ENCODE measurements around the gene EPB42. TPM values are rescaled to one million over a fixed set of nuclear protein-coding genes. Genes with fewer than 3 reads are reported as not detected.
"Not testable (repeated sequence)": the region's sequence is repeated elsewhere in the genome, so short reads cannot be mapped to it uniquely, and the experiment has no call there.

Gene EPB42
- total and polyA plus RNA-seq, 4 donors, result 0.60 TPM; not detected in 3

- intact Hi-C loops (cut with DNase I), result no loop called here
- H3K27ac ChIP-seq (ENCODE audit: low read depth in 1 of 2, low read length in 2 of 2), result no peak overlapping the region
Observed at GRCh38 chr15:43199945-43200488, 20.8 kb downstream of the EPB42 start.

DNA sequence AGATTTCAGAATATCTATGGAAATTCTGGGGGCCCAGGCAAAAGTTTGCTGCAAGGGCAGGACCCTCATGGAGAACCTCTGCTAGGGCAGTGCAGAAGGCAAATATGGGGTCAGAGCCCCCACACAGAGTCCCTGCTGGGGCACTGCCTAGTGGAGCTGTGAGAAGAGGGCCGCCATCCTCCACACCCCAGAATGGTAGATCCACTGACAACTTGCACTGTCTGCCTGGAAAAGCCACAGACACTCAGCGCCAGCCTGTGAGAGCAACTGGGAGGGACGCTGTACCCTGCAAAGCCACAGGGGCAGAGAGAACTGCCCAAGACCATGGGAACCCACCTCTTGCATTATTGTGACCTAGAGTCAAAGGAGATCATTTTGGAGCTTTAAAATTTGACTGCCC, 21.8 kb downstream of the EPB42 start:
- no peak for DNase-seq
- no peak for ATAC-seq (ENCODE audit: low FRiP score)
- Histone ChIP-seq H3K27me3 (ENCODE audit: control insufficient read depth in 1 of 2, insufficient read depth in 2 of 2, low read length in 1 of 2) (no peaks in the 10 kb centered on the region), H3K36me3 (ENCODE audit: control insufficient read depth in 1 of 2, insufficient read depth in 2 of 2, low read length in 1 of 2) (peaks cover 0 to 5% of the 10 kb centered on the region in 2 donors), H3K27ac (ENCODE audit: low read depth in 1 of 2, low read length in 2 of 2) (no peak overlapping the region), H3K4me1 (ENCODE audit: control insufficient read depth in 1 of 2, insufficient read depth in 2 of 2, low read length in 2 of 2) (no peaks in the 10 kb centered on the region), H3K4me3 (ENCODE audit: low read length in 2 of 2) (no peak overlapping the region), H3K9me3 (ENCODE audit: control insufficient read depth, low read length) (no peaks in the 10 kb centered on the region)
- intact Hi-C loops (cut with DNase I), result no loop called here
- WGBS, 2 donors, result 91 to 96% methylated on average over 3 of the region's 3 CpGs

More at GRCh38 chr15:43199945-43200488, 20.8 kb downstream of the EPB42 start:
- Histone ChIP-seq H3K27me3 (ENCODE audit: control insufficient read depth in 1 of 2, insufficient read depth in 2 of 2, low read length in 1 of 2) (no peaks in the 10 kb centered on the region), H3K4me3 (ENCODE audit: low read length in 2 of 2) (no peak overlapping the region), H3K9me3 (ENCODE audit: control insufficient read depth, low read length) (no peaks in the 10 kb centered on the region), H3K36me3 (ENCODE audit: control insufficient read depth in 1 of 2, insufficient read depth in 2 of 2, low read length in 1 of 2) (peaks cover 0 to 5% of the 10 kb centered on the region in 2 donors), H3K4me1 (ENCODE audit: control insufficient read depth in 1 of 2, insufficient read depth in 2 of 2, low read length in 2 of 2) (no peaks in the 10 kb centered on the region)
- WGBS, 2 donors, result 85 to 89% methylated on average over 3 of the region's 3 CpGs
- no peak for DNase-seq
- no peak for ATAC-seq (ENCODE audit: low FRiP score)

GRCh38 chr15:43198556-43198955, 22.3 kb downstream of the EPB42 start:
- H3K36me3 ChIP-seq (ENCODE audit: control insufficient read depth in 1 of 2, insufficient read depth in 2 of 2, low read length in 1 of 2); ATAC-seq (ENCODE audit: low FRiP score); H3K4me1 ChIP-seq (ENCODE audit: control insufficient read depth in 1 of 2, insufficient read depth in 2 of 2, low read length in 2 of 2); H3K27me3 ChIP-seq (ENCODE audit: control insufficient read depth in 1 of 2, insufficient read depth in 2 of 2, low read length in 1 of 2); DNase-seq; intact Hi-C loops (cut with DNase I); H3K4me3 ChIP-seq (ENCODE audit: low read length in 2 of 2); H3K9me3 ChIP-seq (ENCODE audit: control insufficient read depth, low read length); H3K27ac ChIP-seq (ENCODE audit: low read depth in 1 of 2, low read length in 2 of 2): not testable (repeated sequence)
- 96 to 97% methylated on average over 4 of the region's 4 CpGs for WGBS, 2 donors

DNA sequence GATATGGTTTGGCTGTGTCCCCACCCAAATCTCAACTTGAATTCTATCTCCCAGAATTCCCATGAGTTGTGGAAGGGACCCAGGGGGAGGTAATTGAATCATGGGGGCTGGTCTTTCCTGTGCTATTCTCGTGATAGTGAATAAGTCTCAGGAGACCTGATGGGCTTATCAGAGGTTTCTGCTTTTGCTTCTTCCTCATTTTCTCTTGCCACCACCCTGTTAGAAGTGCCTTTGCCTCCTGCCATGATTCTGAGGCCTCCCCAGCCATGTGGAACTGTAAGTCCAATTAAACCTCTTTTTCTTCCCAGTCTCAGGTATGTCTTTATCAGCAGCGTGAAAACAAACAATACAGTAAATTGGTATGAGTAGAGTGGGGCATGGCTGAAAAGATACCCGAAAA, 23.0 kb downstream of the EPB42 start:
- WGBS, 2 donors, result 89 to 91% methylated on average over 3 of the region's 3 CpGs
- H3K9me3 ChIP-seq (ENCODE audit: control insufficient read depth, low read length); H3K27ac ChIP-seq (ENCODE audit: low read depth in 1 of 2, low read length in 2 of 2); H3K36me3 ChIP-seq (ENCODE audit: control insufficient read depth in 1 of 2, insufficient read depth in 2 of 2, low read length in 1 of 2); ATAC-seq (ENCODE audit: low FRiP score); intact Hi-C loops (cut with DNase I); H3K27me3 ChIP-seq (ENCODE audit: control insufficient read depth in 1 of 2, insufficient read depth in 2 of 2, low read length in 1 of 2); H3K4me3 ChIP-seq (ENCODE audit: low read length in 2 of 2); DNase-seq; H3K4me1 ChIP-seq (ENCODE audit: control insufficient read depth in 1 of 2, insufficient read depth in 2 of 2, low read length in 2 of 2): not testable (repeated sequence)

DNA sequence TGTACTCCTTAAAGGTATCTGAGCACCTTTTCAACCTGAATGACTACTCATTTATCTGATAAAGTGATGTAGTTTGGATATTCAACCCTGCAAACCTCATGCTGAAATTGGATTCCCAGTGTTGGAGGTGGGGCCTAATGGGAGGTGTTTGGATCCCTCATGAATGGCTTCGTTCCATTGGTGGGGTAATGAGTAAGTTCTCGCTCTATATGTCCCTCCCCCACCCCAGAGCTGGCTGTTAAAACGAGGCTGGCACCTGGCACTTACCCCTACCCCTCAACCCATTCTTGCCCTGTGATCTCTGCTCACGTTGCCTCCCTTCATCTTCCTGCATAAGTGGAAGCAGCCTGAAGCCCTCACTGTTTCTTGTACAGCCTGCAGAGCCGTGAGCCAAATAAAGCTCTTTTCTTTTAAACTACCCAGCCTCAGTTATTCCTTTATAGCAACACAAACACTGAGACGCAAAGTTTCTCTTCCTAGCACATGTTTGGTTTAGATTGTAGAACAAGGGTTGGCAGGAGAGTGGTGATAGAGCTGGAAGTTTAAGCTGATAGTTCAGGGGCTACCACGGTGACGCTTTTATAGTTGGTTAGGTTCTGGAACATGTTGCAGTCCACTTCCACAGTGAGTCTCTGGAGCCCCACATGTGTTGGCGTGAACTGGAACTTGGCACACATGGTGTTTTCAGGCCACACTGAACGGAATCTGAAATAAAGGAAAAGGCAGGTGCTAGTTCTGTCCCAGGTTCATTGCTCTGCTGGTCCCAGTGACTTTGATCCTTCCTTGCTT, 23.9 kb downstream of the EPB42 start:
- Histone ChIP-seq H3K4me1 (ENCODE audit: control insufficient read depth in 1 of 2, insufficient read depth in 2 of 2, low read length in 2 of 2) (no peaks in the 10 kb centered on the region), H3K27me3 (ENCODE audit: control insufficient read depth in 1 of 2, insufficient read depth in 2 of 2, low read length in 1 of 2) (no peaks in the 10 kb centered on the region), H3K9me3 (ENCODE audit: control insufficient read depth, low read length) (no peaks in the 10 kb centered on the region), H3K36me3 (ENCODE audit: control insufficient read depth in 1 of 2, insufficient read depth in 2 of 2, low read length in 1 of 2) (peaks cover 2 to 9% of the 10 kb centered on the region in 2 donors), H3K27ac (ENCODE audit: low read depth in 1 of 2, low read length in 2 of 2) (no peak overlapping the region), H3K4me3 (ENCODE audit: low read length in 2 of 2) (no peak overlapping the region)
- WGBS, 2 donors, result 55 to 56% methylated on average over 10 of the region's 10 CpGs
- intact Hi-C loops (cut with DNase I), result no loop called here
- no peak for DNase-seq
- no peak for ATAC-seq (ENCODE audit: low FRiP score)

DNA sequence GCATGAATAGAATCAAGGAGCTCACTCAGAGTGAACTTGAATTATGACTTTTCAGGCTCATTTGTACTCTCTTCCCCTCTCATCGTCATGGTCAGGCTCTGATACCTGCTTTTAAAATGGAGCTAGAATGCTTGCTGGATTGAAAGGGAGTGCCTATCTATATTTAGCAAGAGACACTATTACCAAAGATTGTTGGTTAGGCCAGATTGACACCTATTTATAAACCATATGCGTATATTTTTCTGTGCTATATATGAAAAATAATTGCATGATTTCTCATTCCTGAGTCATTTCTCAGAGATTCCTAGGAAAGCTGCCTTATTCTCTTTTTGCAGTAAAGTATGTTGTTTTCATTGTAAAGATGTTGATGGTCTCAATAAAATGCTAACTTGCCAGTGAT, 26.0 kb downstream of the EPB42 start:
- Histone ChIP-seq H3K27ac (ENCODE audit: low read depth in 1 of 2, low read length in 2 of 2) (no peak overlapping the region), H3K4me1 (ENCODE audit: control insufficient read depth in 1 of 2, insufficient read depth in 2 of 2, low read length in 2 of 2) (no peaks in the 10 kb centered on the region), H3K4me3 (ENCODE audit: low read length in 2 of 2) (no peak overlapping the region), H3K27me3 (ENCODE audit: control insufficient read depth in 1 of 2, insufficient read depth in 2 of 2, low read length in 1 of 2) (no peaks in the 10 kb centered on the region), H3K9me3 (ENCODE audit: control insufficient read depth, low read length) (no peaks in the 10 kb centered on the region), H3K36me3 (ENCODE audit: control insufficient read depth in 1 of 2, insufficient read depth in 2 of 2, low read length in 1 of 2) (peaks cover 8 to 11% of the 10 kb centered on the region in 2 donors)
- ATAC-seq (ENCODE audit: low FRiP score), result no peak
- WGBS, 2 donors, result 62 to 69% methylated on average over 2 of the region's 2 CpGs
- intact Hi-C loops (cut with DNase I), result no loop called here
- DNase-seq, result no peak

DNA sequence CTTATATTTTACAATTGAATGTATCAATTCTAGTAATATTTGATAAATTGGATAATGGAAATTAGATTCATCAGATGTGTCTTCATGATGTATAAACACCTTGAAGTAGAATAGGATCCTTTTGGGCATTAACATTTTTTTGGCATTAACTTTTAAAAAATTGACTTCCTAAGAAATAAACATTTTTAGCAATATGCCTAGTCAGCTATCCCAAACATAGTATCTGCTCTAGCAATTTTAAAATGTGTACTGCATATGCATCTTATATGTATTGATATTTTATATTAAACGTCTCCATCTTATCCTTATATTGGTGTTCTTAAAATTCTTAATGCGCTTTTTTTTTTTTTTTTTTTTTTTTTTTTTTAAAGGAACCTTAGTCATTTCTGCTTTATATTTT, 27.1 kb downstream of the EPB42 start:
- DNase-seq (no peak), ATAC-seq (ENCODE audit: low FRiP score) (no peak)
- intact Hi-C loops (cut with DNase I), result no loop called here
- no peak overlapping the region for H3K4me3 ChIP-seq (ENCODE audit: low read length in 2 of 2)
- no peaks in the 10 kb centered on the region for H3K4me1 ChIP-seq (ENCODE audit: control insufficient read depth in 1 of 2, insufficient read depth in 2 of 2, low read length in 2 of 2)
- H3K36me3 ChIP-seq (ENCODE audit: control insufficient read depth in 1 of 2, insufficient read depth in 2 of 2, low read length in 1 of 2), result peaks cover 10 to 14% of the 10 kb centered on the region in 2 donors
- no peaks in the 10 kb centered on the region for H3K27me3 ChIP-seq (ENCODE audit: control insufficient read depth in 1 of 2, insufficient read depth in 2 of 2, low read length in 1 of 2)
- H3K27ac ChIP-seq (ENCODE audit: low read depth in 1 of 2, low read length in 2 of 2), result no peak overlapping the region
- H3K9me3 ChIP-seq (ENCODE audit: control insufficient read depth, low read length), result no peaks in the 10 kb centered on the region
- 81 to 88% methylated on average over 2 of the region's 2 CpGs for WGBS, 2 donors

- 89 to 90% methylated on average over 1 of the region's 1 CpG for WGBS, 2 donors
- DNase-seq (no peak), ATAC-seq (ENCODE audit: low FRiP score) (no peak)
- intact Hi-C loops (cut with DNase I), result no loop called here
- Histone ChIP-seq H3K27ac (ENCODE audit: low read depth in 1 of 2, low read length in 2 of 2) (no peak overlapping the region), H3K27me3 (ENCODE audit: control insufficient read depth in 1 of 2, insufficient read depth in 2 of 2, low read length in 1 of 2) (no peaks in the 10 kb centered on the region), H3K4me1 (ENCODE audit: control insufficient read depth in 1 of 2, insufficient read depth in 2 of 2, low read length in 2 of 2) (no peaks in the 10 kb centered on the region), H3K9me3 (ENCODE audit: control insufficient read depth, low read length) (no peaks in the 10 kb centered on the region), H3K4me3 (ENCODE audit: low read length in 2 of 2) (no peak overlapping the region), H3K36me3 (ENCODE audit: control insufficient read depth in 1 of 2, insufficient read depth in 2 of 2, low read length in 1 of 2) (peaks cover 9 to 10% of the 10 kb centered on the region in 2 donors)
Observed at GRCh38 chr15:43190178-43190577, 30.6 kb downstream of the EPB42 start.

GRCh38 chr15:43189296-43189695, 31.5 kb downstream of the EPB42 start:
- no peaks in the 10 kb centered on the region for H3K27me3 ChIP-seq (ENCODE audit: control insufficient read depth in 1 of 2, insufficient read depth in 2 of 2, low read length in 1 of 2)
- no peak for ATAC-seq (ENCODE audit: low FRiP score)
- H3K4me1 ChIP-seq (ENCODE audit: control insufficient read depth in 1 of 2, insufficient read depth in 2 of 2, low read length in 2 of 2), result no peaks in the 10 kb centered on the region
- 76 to 81% methylated on average over 2 of the region's 2 CpGs for WGBS, 2 donors
- no peak overlapping the region for H3K27ac ChIP-seq (ENCODE audit: low read depth in 1 of 2, low read length in 2 of 2)
- DNase-seq, result no peak
- no peaks in the 10 kb centered on the region for H3K9me3 ChIP-seq (ENCODE audit: control insufficient read depth, low read length)
- H3K36me3 ChIP-seq (ENCODE audit: control insufficient read depth in 1 of 2, insufficient read depth in 2 of 2, low read length in 1 of 2), result peaks cover 9 to 10% of the 10 kb centered on the region in 2 donors
- H3K4me3 ChIP-seq (ENCODE audit: low read length in 2 of 2), result no peak overlapping the region
- intact Hi-C loops (cut with DNase I), result loop anchor here in 1 of 2 donors (5.0 kb wide), 1 partner anchor 82 kb away; the partner anchor contains the start of gene UBR1
